KOPT-K1 (cell line): ENCODE measurements around the gene TMEM252.

Source experiments
- H3K27ac ChIP-seq: fragments of 200-600 bp; sonication (generic); 2 replicates; pipeline ENCODE4 v1.5.1; 2016; ENCODE audit warnings: antibody characterized with exemption, mild to moderate bottlenecking, low read depth, low read length; ENCODE audit not compliant: poor library complexity, severe bottlenecking
- H3K36me3 ChIP-seq: fragments of 200-600 bp; sonication (generic); 2 replicates; pipeline ENCODE4 v1.5.1; 2017; ENCODE audit warnings: antibody characterized with exemption, mild to moderate bottlenecking, low read length, moderate library complexity; ENCODE audit not compliant: insufficient read depth
- H3K9me3 ChIP-seq: fragments of 200-600 bp; sonication (generic); 2 replicates; pipeline ENCODE4 v1.5.1; 2017; ENCODE audit warnings: antibody characterized with exemption, low read length, mild to moderate bottlenecking; ENCODE audit not compliant: insufficient read depth, poor library complexity, severe bottlenecking

The TMEM252 gene

GRCh38 chr9:68515326-68516017 lies 25.2 kb downstream of the TMEM252 start:
- no peaks in the 10 kb centered on the region for H3K36me3 ChIP-seq
- H3K27ac ChIP-seq, result no peak overlapping the region
- no peaks in the 10 kb centered on the region for H3K9me3 ChIP-seq

- Histone ChIP-seq H3K36me3 (no peaks in the 10 kb centered on the region), H3K27ac (no peak overlapping the region), H3K9me3 (no peaks in the 10 kb centered on the region)
Observed at GRCh38 chr9:68513981-68514380, 26.7 kb downstream of the TMEM252 start.

- Histone ChIP-seq H3K36me3 (no peaks in the 10 kb centered on the region), H3K27ac (no peak overlapping the region), H3K9me3 (no peaks in the 10 kb centered on the region)
Observed at GRCh38 chr9:68513385-68513784, 27.3 kb downstream of the TMEM252 start.

GRCh38 chr9:68509689-68510088 lies 31.0 kb downstream of the TMEM252 start:
- H3K27ac ChIP-seq, result no peak overlapping the region
- H3K36me3 ChIP-seq, result no peaks in the 10 kb centered on the region
- H3K9me3 ChIP-seq, result no peaks in the 10 kb centered on the region

- Histone ChIP-seq H3K9me3 (no peaks in the 10 kb centered on the region), H3K36me3 (no peaks in the 10 kb centered on the region), H3K27ac (no peak overlapping the region)
Observed at GRCh38 chr9:68508547-68508946, 32.1 kb downstream of the TMEM252 start.

- H3K9me3 ChIP-seq, result no peaks in the 10 kb centered on the region
- no peak overlapping the region for H3K27ac ChIP-seq
- no peaks in the 10 kb centered on the region for H3K36me3 ChIP-seq
Observed at GRCh38 chr9:68507806-68508145, 32.9 kb downstream of the TMEM252 start.

- H3K9me3 ChIP-seq, result no peaks in the 10 kb centered on the region
- no peaks in the 10 kb centered on the region for H3K36me3 ChIP-seq
- H3K27ac ChIP-seq, result no peak overlapping the region
Observed at GRCh38 chr9:68507130-68507805, 33.4 kb downstream of the TMEM252 start.

- no peaks in the 10 kb centered on the region for H3K36me3 ChIP-seq
- no peak overlapping the region for H3K27ac ChIP-seq
- H3K9me3 ChIP-seq, result no peaks in the 10 kb centered on the region
Observed at GRCh38 chr9:68506551-68506950, 34.1 kb downstream of the TMEM252 start.

- Histone ChIP-seq H3K27ac (no peak overlapping the region), H3K9me3 (no peaks in the 10 kb centered on the region)
Observed at GRCh38 chr9:68505681-68506409, 34.8 kb downstream of the TMEM252 start.

GRCh38 chr9:68502279-68502678 lies 38.4 kb downstream of the TMEM252 start:
- Histone ChIP-seq H3K9me3 (no peaks in the 10 kb centered on the region), H3K36me3 (no peaks in the 10 kb centered on the region), H3K27ac (no peak overlapping the region)

More at GRCh38 chr9:68505681-68506409, 34.8 kb downstream of the TMEM252 start:
- H3K36me3 ChIP-seq, result no peaks in the 10 kb centered on the region

GRCh38 chr9:68500457-68501381 lies 40.0 kb downstream of the TMEM252 start:
- H3K27ac ChIP-seq, result no peak overlapping the region
- no peaks in the 10 kb centered on the region for H3K36me3 ChIP-seq
- no peaks in the 10 kb centered on the region for H3K9me3 ChIP-seq

- Histone ChIP-seq H3K36me3 (no peaks in the 10 kb centered on the region), H3K9me3 (no peaks in the 10 kb centered on the region), H3K27ac (no peak overlapping the region)
Observed at GRCh38 chr9:68498816-68499215, 41.9 kb downstream of the TMEM252 start.

GRCh38 chr9:68497629-68498028 lies 43.1 kb downstream of the TMEM252 start:
- H3K27ac ChIP-seq, result no peak overlapping the region
- no peaks in the 10 kb centered on the region for H3K9me3 ChIP-seq
- no peaks in the 10 kb centered on the region for H3K36me3 ChIP-seq

GRCh38 chr9:68496356-68496755 lies 44.3 kb downstream of the TMEM252 start:
- Histone ChIP-seq H3K27ac (no peak overlapping the region), H3K36me3 (no peaks in the 10 kb centered on the region), H3K9me3 (no peaks in the 10 kb centered on the region)

GRCh38 chr9:68495247-68495646 lies 45.4 kb downstream of the TMEM252 start:
- Histone ChIP-seq H3K36me3 (no peaks in the 10 kb centered on the region), H3K9me3 (no peaks in the 10 kb centered on the region), H3K27ac (no peak overlapping the region)
